Stimulated activated CD4-positive, alpha-beta T cell treated with anti-CD3 and anti-CD28 coated beads, Interleukin-12 subunit alpha, Interleukin-12 subunit beta, amount 100 ng/mL, for 24 hours (primary cell): ENCODE results near the gene PRC1.

Source experiments
- DNase-seq, 2 experiments: peaks; one replicate each; pipeline ENCODE4 v3.0.0-alpha.2; 2020; ENCODE audit warnings: low read depth in 2 of 2

PRC1 gene

DNA sequence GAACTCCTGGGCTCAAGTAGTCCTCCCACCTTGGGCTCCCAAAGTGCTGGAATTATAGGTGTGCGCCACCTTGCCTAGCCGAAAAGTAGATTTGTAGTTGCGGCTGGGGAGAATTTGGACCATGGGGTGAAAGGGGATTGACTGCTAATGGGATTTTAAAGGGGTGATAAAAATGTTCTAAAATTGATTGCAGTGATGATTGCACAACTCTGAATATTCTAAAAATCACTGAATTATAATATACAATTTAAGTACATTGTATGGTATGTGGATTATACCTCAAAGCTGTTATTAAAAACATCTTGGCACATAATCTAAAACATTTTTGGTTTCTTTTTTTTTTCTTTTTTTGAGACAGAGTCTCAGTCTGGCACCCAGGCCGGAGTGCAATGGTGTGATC is 3.9 kb downstream of the PRC1 start:
- no peak for DNase-seq

DNA sequence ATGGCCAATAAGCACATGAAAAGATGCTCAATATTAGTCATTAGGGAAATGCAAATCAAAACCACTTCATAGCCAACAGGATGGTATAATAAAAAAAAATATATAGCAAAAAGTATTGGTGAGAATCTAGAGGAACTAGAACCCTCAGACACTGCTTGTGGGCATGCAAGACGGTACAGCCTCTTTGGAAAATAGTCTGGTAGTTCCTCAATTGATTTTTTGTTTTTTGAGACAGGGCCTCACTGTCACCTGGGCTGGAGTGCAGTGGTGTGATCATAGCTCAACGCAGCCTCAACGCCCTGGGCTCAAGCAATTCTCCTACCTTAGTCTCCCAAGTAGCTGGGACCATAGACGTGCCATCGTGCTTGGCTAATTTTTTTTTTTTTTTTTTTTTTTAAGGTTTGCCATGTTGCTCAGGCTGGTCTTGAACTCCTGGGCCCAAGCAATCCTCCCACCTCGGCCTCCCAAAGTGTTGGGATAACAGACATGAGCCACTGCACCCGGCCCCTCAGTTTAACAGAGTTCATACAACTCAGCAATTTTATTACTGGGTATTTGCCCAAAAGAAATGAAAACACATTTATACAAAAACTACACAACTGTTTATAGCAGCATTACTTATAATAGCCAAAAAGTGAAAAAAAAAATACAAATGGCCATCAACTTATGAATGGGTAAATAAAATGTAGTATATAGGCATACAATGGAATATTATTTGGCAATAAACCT is 5.1 kb downstream of the PRC1 start:
- DNase-seq, result no peak

DNA sequence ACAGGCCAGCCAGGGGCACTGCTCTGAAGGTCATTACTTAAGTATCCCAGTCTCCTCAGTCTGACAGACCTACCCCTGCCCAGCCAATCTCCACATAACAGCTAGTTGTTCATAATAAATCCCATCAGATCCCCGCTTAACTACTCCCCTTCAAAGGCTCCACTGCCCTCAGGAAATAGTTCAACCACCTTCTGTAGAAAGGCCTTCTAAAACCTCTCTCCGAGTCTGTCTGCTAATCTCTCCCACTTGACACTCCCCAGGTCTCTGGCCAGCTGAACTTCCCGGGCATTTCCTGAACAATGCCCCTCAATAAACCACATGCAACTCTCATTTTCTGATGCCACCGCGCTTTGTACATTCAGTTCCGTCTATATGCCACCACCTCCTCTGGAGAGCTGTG is 6.0 kb downstream of the PRC1 start:
- DNase-seq, result no peak

DNA sequence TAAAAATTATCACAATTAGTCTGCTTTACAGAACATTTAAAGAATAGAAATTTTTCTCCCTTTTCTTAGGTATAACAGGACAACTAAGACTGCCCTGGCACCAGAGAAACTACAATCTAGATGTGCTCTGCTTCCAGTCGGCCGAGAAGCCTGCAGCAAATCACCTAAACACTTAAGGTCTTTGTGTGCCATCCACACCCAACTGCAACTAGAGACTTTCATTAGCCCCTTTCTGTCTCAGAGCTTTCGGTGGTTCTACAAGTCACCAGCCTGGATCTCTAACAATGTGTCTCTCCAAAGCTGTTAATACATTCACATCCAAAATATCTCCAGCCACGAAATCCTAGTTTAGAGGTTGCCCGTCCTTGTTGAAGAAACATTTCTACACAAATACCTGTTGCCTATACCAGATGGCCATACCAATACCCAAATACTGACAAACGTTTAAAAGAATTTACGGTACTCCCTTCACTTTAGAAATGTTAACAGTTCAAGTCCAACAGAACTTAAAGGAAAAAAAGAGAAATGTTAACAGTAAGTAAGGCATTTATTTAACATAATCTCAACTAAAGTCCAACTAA is 6.7 kb downstream of the PRC1 start:
- DNase-seq, result no peak

DNA sequence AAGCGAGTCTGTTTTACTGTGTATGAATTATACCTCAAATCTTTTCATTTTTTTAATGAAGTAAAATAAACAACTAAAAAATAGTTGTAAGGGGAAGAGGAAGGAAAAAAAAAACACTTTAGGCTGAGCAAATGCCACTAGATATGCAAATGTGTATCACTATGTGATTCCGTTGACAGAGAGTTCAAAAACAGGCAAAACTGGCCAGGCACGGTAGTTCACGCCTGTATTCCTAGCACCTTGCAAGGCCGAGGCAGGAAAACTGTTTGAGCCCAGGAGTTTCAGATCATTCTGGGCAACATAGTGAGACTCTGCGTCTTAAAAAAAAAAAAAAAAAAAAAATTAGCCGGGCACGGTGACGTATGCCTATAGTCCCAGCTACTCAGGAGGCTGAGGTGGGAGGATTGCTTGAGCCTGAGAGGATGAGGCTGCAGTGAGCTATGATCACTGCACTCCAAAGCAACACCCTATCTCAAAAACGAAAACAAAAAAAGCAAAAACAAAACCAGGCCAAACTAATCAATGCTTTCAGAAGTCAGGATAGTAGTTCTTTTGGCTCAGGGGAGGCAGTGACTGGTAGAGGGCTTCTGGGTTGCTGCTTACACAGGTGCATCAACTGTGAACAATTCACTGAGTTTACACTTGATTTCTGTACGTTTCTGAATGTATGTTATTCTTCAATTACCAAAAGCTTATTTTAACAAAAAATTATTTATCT is 7.4 kb downstream of the PRC1 start:
- DNase-seq, result no peak

DNA sequence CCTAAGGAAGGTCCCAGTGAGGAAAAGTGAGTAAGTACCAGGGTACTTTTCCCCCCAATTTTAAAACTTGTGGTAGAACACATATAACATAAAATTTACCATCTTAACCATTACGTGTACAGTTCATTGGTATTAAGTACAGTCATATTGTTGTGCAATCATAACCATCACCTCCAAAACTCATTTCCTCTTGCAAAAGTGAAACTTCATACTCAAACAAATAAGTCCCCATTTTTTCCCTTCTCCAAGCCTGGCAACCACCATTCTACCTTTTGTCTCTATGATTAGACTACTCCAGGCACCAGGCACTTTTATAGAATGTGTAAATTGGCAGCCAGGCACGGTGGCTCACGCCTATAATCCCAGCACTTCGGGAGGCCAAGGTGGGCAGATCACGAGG is 12.2 kb downstream of the PRC1 start:
- DNase-seq, result no peak

DNA sequence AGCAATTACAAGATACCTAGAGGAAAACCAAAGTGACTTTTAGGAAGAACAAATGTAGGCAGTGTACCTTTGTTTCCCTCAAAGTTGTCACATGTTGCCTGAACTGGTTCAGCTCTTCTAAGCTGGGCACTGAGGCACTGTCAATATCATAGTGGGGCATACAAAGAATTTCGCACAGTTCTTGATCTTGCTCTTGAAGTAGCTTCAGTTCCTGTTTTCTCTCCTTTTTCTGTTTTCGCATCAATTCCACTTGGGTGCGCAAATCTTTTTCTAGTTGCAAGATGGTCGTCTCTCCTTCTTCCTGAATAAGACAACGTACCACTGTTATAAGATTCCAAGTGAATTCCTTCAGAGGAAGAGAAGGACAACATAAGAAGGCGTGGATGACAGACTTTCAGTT is 12.7 kb downstream of the PRC1 start:
- DNase-seq, result no peak

DNA sequence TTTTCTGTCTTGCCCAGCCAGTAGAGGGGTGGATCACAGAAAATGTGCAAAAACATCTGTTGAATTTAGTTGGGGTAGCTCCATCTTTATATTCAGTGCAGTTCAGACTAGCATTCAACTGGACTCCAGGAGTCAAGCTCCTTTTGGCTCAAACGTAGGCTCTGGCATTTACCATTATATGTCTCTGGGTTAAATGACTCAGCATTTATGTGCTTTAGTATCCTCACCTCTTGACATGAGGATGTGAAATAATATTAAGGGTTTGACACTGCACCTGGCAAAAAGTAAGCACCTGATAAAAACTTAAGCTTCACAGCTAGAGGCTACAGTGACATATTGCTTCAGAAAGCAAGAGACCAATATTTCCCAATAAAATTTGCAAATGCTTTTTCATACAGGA is 14.8 kb downstream of the PRC1 start:
- no peak for DNase-seq

DNA sequence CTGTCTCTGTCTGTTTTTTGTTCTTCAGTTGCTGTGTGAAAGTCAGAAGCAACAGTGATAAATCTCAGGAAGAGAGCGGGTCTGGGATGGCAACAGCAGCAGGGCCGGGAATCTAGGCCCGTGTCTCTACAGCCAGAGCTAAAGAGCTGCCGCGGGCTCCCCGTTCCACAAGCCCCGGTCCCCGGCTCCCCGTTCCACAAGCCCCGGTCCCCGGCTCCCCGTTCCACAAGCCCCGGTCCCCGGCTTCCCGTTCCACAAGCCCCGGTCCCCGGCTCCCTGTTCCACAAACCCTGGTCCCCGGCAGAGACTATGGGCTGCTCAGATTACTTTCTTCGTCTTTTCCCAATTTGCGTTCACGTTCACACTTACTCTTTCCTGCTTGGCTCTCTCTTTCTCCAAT is 20.1 kb downstream of the PRC1 start:
- no peak for DNase-seq

DNA sequence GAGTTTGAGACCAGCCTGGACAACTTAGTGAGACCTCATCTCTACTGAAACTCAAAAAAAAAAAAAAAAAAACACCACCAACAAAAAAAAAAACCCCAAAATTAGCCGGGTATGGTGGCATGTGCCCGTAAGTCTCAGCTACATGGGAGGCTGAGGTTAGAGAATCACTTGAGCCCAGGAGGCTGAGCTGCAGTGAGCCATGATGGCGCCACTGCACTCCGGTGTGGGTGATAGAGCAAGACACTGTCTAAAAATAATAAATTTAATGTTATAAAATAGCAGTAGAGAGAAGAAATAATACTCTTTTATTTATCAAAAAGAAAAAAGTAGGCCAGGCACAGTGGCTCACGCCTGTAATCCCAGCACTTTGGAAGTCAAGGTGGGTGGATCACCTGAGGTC is 22.2 kb downstream of the PRC1 start:
- no peak for DNase-seq

DNA sequence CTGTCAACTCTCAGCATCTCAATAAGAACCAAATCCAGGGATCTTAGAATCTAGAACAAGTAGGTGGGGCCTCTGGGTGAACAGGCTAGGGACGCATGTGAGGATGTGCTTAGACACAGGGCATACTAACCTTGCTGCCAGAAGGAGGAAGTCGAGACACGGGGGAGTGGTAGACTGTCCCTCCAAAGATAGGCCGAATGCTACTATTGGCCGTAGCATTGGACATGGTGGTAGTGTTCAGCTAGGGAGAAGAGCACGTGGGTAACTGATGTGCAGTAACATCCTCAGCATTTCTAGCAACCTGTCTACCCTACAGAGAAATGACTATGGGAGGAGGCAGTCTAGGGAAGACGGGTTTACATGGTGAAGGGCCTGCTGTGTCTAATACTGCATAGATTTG is 24.1 kb downstream of the PRC1 start:
- no peak for DNase-seq

DNA sequence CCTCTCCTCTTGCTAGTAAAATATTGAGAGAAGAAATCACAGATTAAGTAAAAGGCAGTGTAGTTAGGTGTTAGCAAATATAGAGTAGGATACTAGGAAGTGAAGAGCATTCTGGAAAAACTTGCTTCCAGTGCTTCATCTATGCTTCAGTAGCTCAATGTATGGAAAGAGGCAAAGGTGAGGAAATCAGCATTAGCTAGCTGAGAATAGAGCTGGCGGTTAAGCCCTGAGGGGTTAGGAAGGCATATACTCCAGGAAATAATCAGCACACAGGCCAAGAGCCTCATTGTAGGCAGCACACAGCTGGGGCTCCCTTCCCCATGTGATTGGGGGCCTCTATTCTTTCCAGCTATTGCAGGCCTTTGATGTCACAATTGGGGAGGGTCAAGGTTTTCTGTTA is 25.9 kb downstream of the PRC1 start:
- no peak for DNase-seq

DNA sequence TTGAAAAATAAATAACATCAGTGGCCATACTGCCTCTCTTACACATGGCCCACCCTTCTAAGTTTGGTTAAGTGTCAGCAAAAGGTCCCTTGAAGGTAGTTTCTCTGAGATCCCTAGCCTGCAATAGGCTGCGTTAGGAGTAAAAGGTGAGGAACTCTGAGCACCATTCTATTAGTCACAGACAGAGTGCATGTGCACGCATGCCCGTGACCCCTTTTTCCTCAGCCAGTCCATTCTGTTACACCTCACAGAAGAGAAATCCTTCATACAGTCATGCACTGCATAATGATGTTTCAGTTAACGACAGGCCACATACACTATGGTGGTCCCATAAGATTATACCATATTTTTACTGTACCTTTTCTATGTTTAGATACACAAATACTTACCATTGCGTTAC is 27.1 kb downstream of the PRC1 start:
- no peak for DNase-seq

DNA sequence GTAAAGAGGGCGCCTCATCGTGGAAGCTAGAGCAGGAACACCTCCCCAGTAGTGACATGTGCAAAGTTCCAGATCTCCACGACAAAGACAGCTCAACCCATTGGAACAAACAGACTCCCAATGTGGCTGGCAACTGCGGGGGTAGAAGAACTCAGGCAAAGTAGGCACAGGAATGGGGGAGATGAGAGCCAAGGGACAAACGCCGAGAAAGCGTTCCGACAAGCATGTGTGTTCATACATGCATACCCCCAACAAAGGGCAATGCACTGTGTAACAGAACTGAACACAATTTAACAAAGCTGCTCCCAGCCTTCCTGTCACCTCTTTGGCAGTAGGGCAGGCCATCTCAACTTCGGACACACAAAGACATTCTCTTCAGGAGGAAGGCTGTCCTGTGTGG is 28.1 kb downstream of the PRC1 start:
- DNase-seq, result no peak

DNA sequence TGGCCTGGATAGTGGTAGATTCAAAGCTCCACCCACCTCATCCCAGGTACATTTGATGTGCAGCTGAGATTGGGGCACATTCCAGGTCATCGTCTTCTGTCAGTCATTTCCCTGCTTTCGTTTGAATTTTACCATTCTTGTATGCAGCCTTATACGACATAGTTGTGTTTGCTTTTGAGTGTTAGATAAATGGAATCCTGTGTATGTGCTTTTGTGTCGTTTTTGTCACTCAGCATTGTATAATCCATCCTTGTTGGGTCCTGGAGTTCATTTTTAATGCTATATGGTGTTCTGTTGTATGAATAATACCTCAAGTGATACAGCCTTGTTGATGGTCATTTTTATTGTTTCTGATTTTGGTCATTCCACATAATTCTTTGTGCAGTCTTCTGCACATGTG is 32.3 kb downstream of the PRC1 start:
- no peak for DNase-seq

DNA sequence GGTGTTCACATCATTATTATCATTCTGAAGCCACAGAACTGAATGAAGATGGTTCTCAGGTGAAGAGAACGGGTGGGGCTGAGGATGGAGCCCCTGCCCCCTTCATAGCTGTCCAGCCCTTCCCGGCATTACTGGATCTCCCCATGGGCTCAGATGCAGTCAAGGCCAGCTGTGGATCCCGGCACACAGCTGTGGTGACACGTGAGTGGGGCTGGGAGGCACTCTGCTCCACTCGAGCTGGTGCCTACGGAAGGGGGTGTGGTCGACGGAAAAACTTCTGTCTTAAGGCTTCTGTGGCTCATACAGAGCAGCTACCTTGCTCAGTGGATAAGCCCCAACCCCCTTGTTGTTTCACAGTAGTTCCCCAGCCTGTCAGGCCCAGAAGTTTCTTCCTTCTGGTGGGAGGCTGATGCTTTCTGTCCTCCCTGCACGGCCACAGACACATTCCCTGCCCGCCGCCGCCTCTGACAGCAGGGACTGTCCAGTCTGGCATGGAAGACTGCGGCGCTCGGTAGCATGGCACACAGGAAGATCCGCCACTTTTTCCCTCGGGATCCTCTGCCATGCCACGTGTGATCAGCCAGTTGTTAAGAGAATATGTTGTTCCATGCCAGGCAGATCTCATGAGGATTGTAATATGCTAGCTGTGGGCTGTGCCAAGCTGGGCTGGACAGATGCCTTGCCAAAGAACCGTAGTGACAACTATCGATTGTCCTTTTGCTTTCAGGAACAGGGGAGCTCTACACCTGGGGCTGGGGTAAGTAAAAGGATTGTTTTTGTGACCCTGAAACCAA is 33.8 kb downstream of the PRC1 start:
- DNase-seq, result no peak

DNA sequence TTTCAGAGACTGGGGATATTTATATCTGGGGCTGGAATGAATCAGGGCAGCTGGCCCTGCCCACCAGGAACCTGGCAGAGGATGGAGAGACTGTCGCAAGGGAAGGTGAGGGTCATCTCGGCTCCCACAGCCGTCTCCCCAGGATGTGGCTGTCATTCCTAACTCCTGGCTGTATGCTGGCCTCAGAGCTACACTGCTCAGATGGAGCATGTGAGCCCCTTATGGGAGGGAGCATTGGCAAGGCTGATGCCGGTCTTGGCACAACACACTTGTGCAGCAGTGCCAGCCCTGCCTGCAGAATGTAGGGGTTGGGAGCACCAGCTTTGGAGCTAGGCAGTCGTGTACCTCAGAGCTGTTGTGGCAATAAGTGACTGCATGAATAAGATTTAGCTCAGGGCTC is 34.4 kb downstream of the PRC1 start:
- no peak for DNase-seq

DNA sequence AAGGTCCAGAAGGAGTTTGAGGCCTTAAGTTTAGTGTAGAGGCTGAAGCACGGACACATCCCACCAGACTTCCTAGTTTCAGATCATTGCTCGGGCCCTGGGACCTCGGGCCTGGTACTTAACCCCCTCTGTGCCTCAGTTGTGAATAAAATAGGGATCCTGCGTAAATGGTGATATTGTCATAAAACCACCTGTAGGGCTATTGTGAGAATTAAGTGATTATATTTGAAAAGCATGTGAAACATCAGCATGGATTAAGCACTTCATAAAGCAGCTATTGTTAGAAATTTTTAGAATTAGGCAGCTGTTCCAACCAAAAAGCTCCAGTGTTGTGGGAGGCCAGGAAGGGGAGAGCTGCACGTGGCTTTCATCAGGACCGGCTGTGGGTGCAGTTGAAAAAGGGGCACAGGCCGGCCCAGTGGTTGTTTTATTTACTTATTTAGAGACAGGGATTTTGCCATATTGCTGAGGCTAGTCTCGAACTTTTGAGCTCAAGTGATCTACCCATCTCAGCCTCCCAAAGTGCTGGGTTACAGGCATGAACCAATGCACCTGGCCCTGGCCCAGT is 35.2 kb downstream of the PRC1 start:
- DNase-seq, result no peak

DNA sequence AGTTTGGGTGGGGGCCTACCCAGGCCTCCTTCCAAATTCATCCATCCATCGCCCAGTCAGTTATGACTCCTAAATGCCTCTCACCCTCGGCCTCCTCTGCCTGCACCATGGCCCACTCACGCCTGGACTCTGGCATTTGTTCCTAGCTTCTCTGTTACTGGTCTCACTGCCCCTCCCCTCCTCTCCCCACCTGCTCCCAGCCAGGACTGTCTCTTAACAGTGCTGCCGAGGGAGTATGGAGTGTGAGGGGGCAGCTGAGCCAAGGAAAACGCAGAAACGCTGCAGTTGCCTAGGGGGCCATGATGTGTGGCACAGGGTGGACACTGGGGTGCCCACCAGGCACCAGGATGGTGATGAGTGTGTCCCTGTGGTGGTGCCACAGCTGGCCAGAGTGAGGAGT is 36.5 kb downstream of the PRC1 start:
- no peak for DNase-seq

DNA sequence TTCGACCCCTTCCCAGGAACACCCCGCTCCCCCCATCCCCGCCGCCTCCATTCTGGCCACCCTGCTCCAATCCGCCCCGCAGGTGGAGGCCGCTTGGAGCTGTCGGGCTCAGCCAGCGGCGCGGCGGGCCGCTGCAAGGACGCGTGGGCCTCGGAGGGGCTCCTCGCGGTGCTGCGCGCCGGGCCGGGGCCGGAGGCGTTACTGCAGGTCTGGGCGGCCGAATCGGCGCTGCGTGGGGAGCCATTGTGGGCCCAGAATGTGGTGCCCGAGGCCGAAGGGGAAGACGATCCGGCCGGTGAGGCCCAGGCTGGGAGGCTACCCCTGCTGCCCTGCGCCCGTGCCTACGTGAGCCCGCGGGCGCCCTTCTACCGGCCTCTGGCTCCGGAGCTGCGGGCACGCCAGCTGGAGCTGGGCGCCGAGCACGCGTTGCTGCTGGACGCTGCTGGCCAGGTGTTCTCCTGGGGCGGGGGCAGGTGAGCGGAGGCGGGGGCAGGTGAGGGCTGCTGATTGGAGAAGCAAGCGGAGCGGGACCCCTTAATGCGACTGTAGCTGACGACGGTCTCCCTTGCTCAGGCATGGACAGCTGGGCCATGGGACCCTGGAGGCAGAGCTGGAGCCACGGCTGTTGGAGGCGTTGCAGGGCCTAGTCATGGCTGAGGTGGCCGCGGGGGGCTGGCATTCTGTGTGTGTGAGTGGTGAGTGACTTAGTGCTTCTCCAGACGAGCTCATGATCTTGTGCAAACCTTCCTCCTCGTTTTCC is 37.1 kb downstream of the PRC1 start:
- DNase-seq, result no peak

DNA sequence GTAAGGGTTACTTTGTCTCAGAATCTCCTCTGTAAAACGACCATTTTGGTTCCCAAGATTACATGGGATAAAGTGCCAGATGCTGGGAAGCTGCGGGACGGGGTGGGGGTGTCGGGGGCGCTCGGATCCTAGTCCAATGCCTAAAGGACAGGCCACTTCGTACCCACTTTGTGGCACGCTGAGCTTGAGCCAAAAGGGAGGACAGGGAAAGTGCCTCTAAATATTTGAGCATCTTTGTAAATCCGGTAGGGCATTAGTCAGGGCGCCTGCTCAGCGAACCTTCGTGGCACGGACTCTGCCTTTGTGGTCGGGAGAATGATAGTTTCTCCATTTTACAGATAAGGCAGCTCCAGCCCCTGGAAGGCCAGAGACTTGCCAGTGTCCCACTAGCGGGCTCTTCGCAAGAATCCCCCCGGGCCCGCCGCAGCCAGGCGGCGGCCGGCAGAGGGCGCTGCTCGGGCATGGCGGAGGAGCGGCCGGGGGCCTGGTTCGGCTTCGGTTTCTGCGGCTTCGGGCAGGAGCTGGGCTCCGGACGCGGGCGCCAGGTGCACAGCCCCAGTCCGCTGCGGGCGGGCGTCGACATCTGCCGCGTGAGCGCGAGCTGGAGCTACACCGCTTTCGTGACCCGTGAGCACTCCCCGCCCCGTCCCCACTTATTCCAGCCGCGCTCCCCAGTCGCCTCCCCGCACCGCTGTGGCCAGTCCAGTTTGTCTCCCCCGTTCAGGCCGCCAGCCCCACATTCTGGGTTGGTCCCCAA is 37.9 kb downstream of the PRC1 start:
- DNase-seq, result peak in 1 of 2 experiments; percentile 50
